ENCODE results near the gene P2RX5. TPM values are rescaled to one million over a fixed set of nuclear protein-coding genes. Genes with fewer than 3 reads are reported as not detected.

The P2RX5 gene
- total RNA-seq, 1 donor from 2014 or later: 2.5 TPM

DNA sequence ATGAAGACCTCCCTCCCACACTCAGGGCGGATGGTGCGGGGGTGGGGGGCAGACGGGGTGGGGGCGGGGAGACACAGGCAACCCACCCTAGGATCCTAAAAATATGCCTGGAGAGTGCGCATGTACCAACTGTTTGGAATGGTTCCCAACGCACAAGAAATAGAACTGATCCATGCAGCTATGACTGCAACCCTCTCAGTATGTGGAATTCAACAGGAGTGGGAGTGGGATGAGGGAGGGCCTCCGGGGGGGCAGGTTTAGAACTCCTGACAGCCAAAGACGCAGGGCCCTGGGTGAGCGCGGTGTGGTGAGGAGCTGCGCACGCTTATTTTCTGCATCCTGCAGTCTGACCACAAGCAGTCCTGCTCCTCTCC is 1.1 kb upstream of the P2RX5 start:
- H3K27ac ChIP-seq: no peak overlapping the region
- TF ChIP-seq CTCF (IDR thresholded peaks at IDR 0.05): no peak
- no peak for ATAC-seq
- H3K9me3 ChIP-seq: no peaks in the 10 kb centered on the region
- no peak overlapping the region for H3K4me3 ChIP-seq
- DNase-seq: no peak
- no peaks in the 10 kb centered on the region for H3K36me3 ChIP-seq
- peaks cover 17% of the 10 kb centered on the region for H3K4me1 ChIP-seq
- intact Hi-C loops (cut with DNase I): no loop called here
- peaks cover 52% of the 10 kb centered on the region for H3K27me3 ChIP-seq (ENCODE audit: low read depth)

DNA sequence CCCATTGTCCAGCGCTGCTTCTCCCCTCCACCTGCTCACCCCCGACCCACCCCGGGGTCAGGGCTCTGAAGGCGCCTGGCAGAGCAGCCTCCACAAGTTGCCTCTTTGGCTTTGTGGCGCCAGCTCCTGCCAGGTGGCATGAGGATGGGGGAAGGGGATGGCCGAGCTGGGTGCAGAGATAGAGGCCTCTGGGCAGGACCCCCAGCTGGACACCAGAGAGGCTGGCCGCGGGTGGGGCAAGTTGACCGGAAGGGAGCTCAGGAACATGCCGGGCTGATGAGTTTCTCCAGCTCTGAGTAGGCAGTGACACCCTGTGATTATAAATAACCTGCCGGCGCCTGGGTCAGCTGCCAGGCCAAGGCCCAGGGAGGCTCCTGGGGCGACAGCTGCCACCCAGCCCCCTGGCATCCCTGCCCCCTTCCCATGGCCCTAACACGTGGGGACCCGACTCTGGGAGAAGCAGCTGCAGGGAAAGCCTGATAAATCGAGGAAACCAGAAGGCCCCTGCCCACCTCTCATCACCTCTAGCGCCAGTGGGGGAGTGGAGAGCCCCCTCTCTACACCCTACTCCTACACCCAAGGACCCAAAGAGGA is 729 bp downstream of the P2RX5 start:
- peak in 1 of 2 donors; percentile 20 for ATAC-seq
- TF ChIP-seq CTCF (IDR thresholded peaks at IDR 0.05): no peak
- intact Hi-C loops (cut with DNase I): no loop called here
- H3K4me1 ChIP-seq: peaks cover 17% of the 10 kb centered on the region
- H3K36me3 ChIP-seq: no peaks in the 10 kb centered on the region
- H3K9me3 ChIP-seq: no peaks in the 10 kb centered on the region
- DNase-seq: no peak
- no peak overlapping the region for H3K27ac ChIP-seq
- H3K27me3 ChIP-seq (ENCODE audit: low read depth): peaks cover 69% of the 10 kb centered on the region
- peak overlapping the region; percentile 54 for H3K4me3 ChIP-seq

DNA sequence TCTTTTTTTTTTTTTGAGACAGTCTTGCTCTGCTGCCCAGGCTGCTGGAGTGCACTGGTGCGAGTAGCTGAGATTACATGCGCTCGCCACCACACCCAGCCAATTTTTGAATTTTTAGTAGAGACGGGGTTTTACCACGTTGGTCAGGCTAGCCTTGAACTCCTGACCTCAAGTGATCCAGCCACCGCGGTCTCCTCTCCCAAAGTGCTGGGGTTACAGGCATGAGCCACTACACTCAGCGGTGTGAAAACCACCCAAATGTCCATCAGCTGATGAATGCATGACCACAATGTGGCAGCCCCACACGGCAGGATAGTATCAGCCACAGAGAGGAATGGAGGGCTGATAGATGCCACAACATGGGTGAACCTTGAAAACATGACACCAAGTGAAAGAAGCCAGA is 2.1 kb downstream of the P2RX5 start:
- no peak overlapping the region for H3K27ac ChIP-seq
- H3K27me3 ChIP-seq (ENCODE audit: low read depth): peaks cover 73% of the 10 kb centered on the region
- peaks cover 17% of the 10 kb centered on the region for H3K4me1 ChIP-seq
- intact Hi-C loops (cut with DNase I): no loop called here
- no peak for DNase-seq
- H3K4me3 ChIP-seq: no peak overlapping the region
- H3K9me3 ChIP-seq: no peaks in the 10 kb centered on the region
- ATAC-seq: no peak
- no peaks in the 10 kb centered on the region for H3K36me3 ChIP-seq
- TF ChIP-seq CTCF (IDR thresholded peaks at IDR 0.05): no peak

- TF ChIP-seq CTCF (IDR thresholded peaks at IDR 0.05): no peak
- Histone ChIP-seq H3K27ac (no peak overlapping the region), H3K4me1 (peaks cover 17% of the 10 kb centered on the region), H3K4me3 (no peak overlapping the region), H3K27me3 (ENCODE audit: low read depth) (peaks cover 68% of the 10 kb centered on the region), H3K36me3 (no peaks in the 10 kb centered on the region), H3K9me3 (no peaks in the 10 kb centered on the region)
- no peak for DNase-seq
- no peak for ATAC-seq
- intact Hi-C loops (cut with DNase I): no loop called here
These were observed 2.8 kb downstream of the P2RX5 start for GRCh38 chr17:3693141-3693540.

- H3K36me3 ChIP-seq: no peaks in the 10 kb centered on the region
- H3K27ac ChIP-seq: no peak overlapping the region
- TF ChIP-seq CTCF (IDR thresholded peaks at IDR 0.05): no peak
- ATAC-seq (no peak), DNase-seq (no peak)
- H3K4me3 ChIP-seq: no peak overlapping the region
- peaks cover 66% of the 10 kb centered on the region for H3K27me3 ChIP-seq (ENCODE audit: low read depth)
- no peaks in the 10 kb centered on the region for H3K9me3 ChIP-seq
- H3K4me1 ChIP-seq: peaks cover 17% of the 10 kb centered on the region
- intact Hi-C loops (cut with DNase I): no loop called here
These were observed 3.6 kb downstream of the P2RX5 start for GRCh38 chr17:3692346-3692745.

Measured in lower lobe of right lung (tissue), 2 donors.